ENCODE data around the gene MEI4.

The MEI4 gene

DNA sequence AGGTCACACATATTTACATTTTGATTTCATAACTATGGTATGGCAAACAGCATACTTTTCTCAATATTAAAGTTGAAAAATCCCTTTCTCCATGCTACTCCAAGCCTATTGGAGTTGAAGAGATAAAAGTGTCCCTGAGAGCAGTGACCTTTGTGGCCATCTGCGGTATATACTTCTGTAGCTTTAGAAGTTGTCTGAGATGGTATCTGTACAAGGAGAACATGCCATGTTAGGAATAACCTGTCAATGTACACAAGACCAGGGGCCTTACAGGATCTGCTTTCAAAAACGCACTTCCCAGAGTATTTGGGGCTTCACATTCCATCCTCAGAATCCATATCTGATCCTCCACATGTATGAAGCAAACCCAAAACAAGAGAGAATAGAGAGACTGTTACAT lies 226.7 kb downstream of the MEI4 start:
- Mint-ChIP-seq H3K9me3 (peaks cover 10% of the 10 kb centered on the region), H3K27me3 (no peaks in the 10 kb centered on the region), H3K27ac (no peak overlapping the region), H3K36me3 (ENCODE audit: low read depth) (no peaks in the 10 kb centered on the region), H3K4me3 (no peak overlapping the region), H3K4me1 (ENCODE audit: low read depth) (no peaks in the 10 kb centered on the region)
- intact Hi-C loops (cut with micrococcal nuclease): no loop called here

DNA sequence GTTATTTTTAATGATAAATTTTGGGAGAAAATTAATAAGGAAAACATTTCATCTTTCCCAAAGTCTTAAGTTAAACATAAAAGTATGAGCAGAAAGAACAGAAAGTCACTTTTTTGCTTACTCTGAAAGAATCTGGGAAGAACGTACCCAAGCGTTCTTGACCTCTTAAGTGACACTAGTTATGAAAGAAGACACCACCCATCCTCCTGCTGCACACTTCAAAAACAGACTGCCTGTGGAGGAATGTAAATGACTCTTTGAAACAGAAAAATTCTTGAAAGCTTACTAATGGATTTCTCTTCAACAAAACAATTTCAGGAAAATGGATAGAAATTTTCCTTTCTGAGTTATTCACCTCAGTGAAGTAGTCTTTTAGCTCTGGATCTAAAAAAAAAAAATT lies 227.7 kb downstream of the MEI4 start:
- Mint-ChIP-seq H3K4me1 (ENCODE audit: low read depth) (no peaks in the 10 kb centered on the region), H3K9me3 (peaks cover under 1% of the 10 kb centered on the region), H3K4me3 (no peak overlapping the region), H3K27ac (no peak overlapping the region), H3K27me3 (no peaks in the 10 kb centered on the region), H3K36me3 (ENCODE audit: low read depth) (no peaks in the 10 kb centered on the region)
- intact Hi-C loops (cut with micrococcal nuclease): no loop called here

DNA sequence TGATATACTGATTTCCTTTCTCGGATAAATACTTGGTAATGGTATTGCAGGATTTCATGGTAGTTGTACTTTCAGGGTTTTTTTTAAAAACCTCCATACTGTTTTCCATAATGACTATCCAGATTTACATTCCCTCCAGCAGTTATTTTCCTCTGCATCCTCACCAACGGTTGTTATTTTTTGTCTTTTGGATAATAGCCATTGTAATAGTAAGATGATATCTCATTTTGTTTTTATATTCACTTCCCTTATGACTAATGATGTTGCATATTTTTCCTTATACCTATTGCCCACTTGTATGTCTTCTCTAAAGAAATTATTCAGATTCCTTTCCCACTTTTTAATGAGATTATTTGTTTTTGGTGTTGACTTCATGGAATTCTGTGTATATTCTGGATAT lies 231.0 kb downstream of the MEI4 start:
- H3K9me3 Mint-ChIP-seq: peaks cover 29% of the 10 kb centered on the region
- H3K27ac Mint-ChIP-seq: no peak overlapping the region
- no peaks in the 10 kb centered on the region for H3K27me3 Mint-ChIP-seq

DNA sequence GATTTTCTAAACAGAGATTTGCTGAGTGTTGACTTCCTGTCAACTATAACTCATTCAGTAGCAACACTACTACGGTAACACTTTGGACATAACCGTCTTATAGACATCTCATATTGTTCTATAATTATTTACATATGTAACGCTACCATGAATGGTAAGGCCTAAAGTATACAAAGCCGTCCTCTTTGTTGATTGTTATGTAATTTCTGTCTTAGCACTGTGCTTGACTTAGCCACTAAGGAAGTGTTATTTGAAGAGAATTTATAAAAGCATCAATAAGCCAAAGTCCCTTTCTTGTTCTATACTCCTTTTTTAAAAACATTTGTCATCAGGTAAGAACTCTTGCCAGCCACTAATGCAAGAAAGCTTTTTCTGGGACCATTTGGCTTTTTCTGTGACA lies 240.6 kb downstream of the MEI4 start:
- H3K4me1 Mint-ChIP-seq (ENCODE audit: low read depth): no peaks in the 10 kb centered on the region
- intact Hi-C loops (cut with micrococcal nuclease): no loop called here

More for the DNA sequence above, 231.0 kb downstream of the MEI4 start:
- no peaks in the 10 kb centered on the region for H3K4me1 Mint-ChIP-seq (ENCODE audit: low read depth)
- no peaks in the 10 kb centered on the region for H3K36me3 Mint-ChIP-seq (ENCODE audit: low read depth)
- intact Hi-C loops (cut with micrococcal nuclease): no loop called here
- H3K4me3 Mint-ChIP-seq: no peak overlapping the region

DNA sequence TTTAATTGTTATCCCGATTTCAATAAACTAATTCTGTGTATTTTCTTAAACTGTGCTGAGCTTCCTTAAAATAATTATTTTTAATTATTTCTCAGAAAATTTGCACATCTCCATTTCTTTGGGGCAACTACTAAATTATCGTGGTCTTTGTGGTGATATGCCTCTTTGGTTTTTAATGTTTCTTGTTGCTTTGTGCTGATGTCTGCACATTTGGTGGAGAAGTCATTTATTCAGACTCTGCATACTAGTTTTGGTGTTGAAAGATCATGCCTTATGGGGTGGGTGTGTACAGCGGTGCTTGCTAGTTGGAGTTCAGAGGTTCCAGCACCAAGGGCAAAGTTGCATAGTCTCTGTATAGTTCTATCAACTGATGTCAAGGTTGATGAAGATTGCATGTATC lies 253.2 kb downstream of the MEI4 start:
- intact Hi-C loops (cut with micrococcal nuclease): no loop called here
- H3K4me1 Mint-ChIP-seq (ENCODE audit: low read depth): no peaks in the 10 kb centered on the region
- H3K36me3 Mint-ChIP-seq (ENCODE audit: low read depth): no peaks in the 10 kb centered on the region
- H3K4me3 Mint-ChIP-seq: no peak overlapping the region
- peaks cover 59% of the 10 kb centered on the region for H3K9me3 Mint-ChIP-seq
- H3K27ac Mint-ChIP-seq: no peak overlapping the region
- no peaks in the 10 kb centered on the region for H3K27me3 Mint-ChIP-seq

More for the DNA sequence above, 240.6 kb downstream of the MEI4 start:
- Mint-ChIP-seq H3K36me3 (ENCODE audit: low read depth) (no peaks in the 10 kb centered on the region), H3K27me3 (no peaks in the 10 kb centered on the region), H3K9me3 (peaks cover 50% of the 10 kb centered on the region), H3K27ac (no peak overlapping the region), H3K4me3 (no peak overlapping the region)

DNA sequence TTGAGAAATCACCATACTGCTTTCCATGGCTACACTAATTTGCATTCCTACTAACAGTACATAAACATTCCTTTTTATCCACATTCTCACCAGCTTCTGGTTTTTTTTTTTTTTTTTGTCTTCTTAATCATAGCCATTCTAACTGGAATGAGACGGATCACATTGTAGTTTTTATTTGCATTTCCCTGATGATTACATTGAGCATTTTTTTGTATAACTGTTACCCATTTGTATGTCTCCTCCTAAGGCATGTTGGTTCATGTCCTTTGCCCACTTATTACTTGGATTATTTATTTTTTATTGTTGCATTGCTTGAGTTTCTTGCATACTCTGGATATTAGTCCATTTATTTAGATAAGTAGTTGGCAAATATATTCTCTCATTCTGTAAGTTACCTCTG lies 258.0 kb downstream of the MEI4 start:
- intact Hi-C loops (cut with micrococcal nuclease): no loop called here
- no peaks in the 10 kb centered on the region for H3K27me3 Mint-ChIP-seq
- H3K4me3 Mint-ChIP-seq: no peak overlapping the region
- H3K4me1 Mint-ChIP-seq (ENCODE audit: low read depth): no peaks in the 10 kb centered on the region
- H3K27ac Mint-ChIP-seq: no peak overlapping the region
- peaks cover 80% of the 10 kb centered on the region for H3K9me3 Mint-ChIP-seq
- H3K36me3 Mint-ChIP-seq (ENCODE audit: low read depth): no peaks in the 10 kb centered on the region

DNA sequence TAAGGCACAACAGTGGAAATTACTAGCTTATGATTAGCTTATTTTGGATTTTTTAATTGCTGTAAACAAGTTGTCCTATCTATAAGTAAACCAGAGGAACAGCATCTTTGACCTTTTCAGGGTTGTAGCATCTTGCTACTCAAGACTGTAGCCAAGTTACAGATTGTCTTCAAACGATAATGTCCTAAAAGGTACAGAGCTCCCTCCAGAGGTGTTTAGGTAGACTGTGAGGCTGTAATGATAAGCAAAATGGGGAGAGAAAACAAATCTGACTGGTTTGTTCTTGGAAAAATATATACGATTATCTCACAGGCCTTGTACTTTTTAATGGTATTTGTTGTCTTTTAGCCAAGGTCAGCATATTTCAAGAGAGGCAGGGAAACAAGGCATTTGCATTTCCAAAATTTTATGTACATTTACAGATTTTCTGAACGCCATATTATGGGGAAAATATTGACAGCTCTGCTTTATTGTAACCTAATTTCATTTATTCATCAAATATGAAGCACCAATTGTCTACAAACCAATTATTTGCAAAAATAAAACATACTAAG lies 273.4 kb downstream of the MEI4 start:
- Mint-ChIP-seq H3K27me3 (no peaks in the 10 kb centered on the region), H3K4me1 (ENCODE audit: low read depth) (no peaks in the 10 kb centered on the region), H3K27ac (no peak overlapping the region), H3K4me3 (no peak overlapping the region), H3K9me3 (no peaks in the 10 kb centered on the region), H3K36me3 (ENCODE audit: low read depth) (no peaks in the 10 kb centered on the region)
- intact Hi-C loops (cut with micrococcal nuclease): no loop called here

DNA sequence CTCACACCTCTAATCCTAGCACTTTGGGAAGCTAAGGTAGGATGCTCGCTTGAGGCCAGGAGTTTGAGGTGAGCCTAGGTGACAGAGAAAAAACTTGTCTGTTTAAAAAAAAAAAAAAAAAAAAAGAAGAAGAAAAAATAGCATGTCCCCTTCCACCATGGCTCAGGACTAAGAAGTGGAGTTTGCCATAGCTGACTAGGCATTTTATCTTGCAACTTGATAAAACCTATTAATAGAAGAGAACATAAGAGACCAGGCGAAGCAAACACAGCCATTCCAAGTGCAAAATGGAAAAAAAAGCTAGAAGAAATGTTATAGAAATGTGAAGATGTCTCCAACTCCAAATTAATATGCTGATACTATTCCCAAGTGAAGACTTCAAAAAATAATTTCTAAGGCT lies 277.5 kb downstream of the MEI4 start:
- Mint-ChIP-seq H3K27me3 (no peaks in the 10 kb centered on the region), H3K4me1 (ENCODE audit: low read depth) (no peaks in the 10 kb centered on the region), H3K4me3 (no peak overlapping the region), H3K36me3 (ENCODE audit: low read depth) (no peaks in the 10 kb centered on the region), H3K9me3 (no peaks in the 10 kb centered on the region), H3K27ac (no peak overlapping the region)
- intact Hi-C loops (cut with micrococcal nuclease): no loop called here

DNA sequence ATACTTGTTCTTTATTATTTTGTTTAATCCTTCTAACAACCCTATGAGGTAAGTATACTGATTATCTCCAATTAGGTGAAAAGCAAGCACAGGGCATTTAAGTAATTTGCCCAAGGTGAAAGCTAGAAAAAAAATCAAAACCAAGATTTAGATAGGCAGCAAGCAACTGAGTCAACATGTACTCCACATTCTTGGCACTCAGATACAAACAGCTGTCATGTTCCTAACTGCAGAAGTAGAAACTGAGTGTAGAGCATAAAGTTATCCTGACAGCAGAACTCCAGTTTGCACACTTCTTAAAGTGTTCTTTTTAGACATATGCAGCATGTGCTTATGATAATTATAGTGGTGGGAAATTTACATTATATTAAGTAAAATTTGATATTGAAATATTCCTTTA lies 278.1 kb downstream of the MEI4 start:
- no peaks in the 10 kb centered on the region for H3K27me3 Mint-ChIP-seq
- no peaks in the 10 kb centered on the region for H3K4me1 Mint-ChIP-seq (ENCODE audit: low read depth)
- no peak overlapping the region for H3K27ac Mint-ChIP-seq

DNA sequence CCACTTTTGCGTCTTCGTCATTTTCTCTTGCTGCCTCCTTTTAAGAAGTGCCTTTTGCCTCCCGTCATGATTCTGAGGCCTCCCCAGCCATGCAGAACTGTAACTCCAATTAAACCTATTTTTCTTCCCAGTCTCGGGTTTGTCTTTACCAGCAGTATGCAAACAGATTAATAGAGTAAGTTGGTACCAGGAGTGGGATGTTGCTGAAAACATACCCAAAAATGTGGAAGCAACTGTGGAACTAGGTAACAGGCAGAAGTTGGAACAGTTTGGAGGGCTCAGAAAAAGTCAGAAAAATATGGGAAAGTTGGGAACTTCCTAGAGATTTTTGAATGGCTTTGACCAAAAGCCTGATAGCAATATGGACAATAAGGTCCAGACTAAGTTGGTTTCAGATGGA lies 309.2 kb downstream of the MEI4 start:
- H3K4me1 Mint-ChIP-seq (ENCODE audit: low read depth): no peaks in the 10 kb centered on the region
- H3K36me3 Mint-ChIP-seq (ENCODE audit: low read depth): no peaks in the 10 kb centered on the region
- no peak overlapping the region for H3K4me3 Mint-ChIP-seq
- H3K27ac Mint-ChIP-seq: no peak overlapping the region
- intact Hi-C loops (cut with micrococcal nuclease): no loop called here
- H3K9me3 Mint-ChIP-seq: peaks cover 51% of the 10 kb centered on the region
- no peaks in the 10 kb centered on the region for H3K27me3 Mint-ChIP-seq

More for the DNA sequence above, 278.1 kb downstream of the MEI4 start:
- Mint-ChIP-seq H3K36me3 (ENCODE audit: low read depth) (no peaks in the 10 kb centered on the region), H3K4me3 (no peak overlapping the region), H3K9me3 (no peaks in the 10 kb centered on the region)
- intact Hi-C loops (cut with micrococcal nuclease): no loop called here

DNA sequence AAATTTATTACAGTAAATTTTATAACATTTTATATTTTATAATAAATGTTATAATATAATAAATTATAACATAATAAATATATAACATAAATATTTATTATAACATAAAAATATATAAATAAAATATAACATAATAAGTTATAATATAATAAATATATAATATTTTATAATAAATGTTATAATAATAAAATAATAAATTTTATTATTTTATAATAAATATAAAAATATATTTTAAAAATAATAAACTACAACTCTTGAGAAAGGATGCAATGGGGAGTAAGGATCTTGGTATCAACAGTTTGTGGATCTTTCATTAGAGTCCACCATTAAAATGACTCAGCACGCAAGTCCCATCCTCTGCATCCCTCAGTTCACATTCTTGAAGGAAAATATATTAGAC lies 312.6 kb downstream of the MEI4 start:
- intact Hi-C loops (cut with micrococcal nuclease): no loop called here
- Mint-ChIP-seq H3K9me3 (peaks cover 48% of the 10 kb centered on the region), H3K4me3 (no peak overlapping the region), H3K27me3 (no peaks in the 10 kb centered on the region), H3K27ac (no peak overlapping the region), H3K4me1 (ENCODE audit: low read depth) (no peaks in the 10 kb centered on the region), H3K36me3 (ENCODE audit: low read depth) (no peaks in the 10 kb centered on the region)

DNA sequence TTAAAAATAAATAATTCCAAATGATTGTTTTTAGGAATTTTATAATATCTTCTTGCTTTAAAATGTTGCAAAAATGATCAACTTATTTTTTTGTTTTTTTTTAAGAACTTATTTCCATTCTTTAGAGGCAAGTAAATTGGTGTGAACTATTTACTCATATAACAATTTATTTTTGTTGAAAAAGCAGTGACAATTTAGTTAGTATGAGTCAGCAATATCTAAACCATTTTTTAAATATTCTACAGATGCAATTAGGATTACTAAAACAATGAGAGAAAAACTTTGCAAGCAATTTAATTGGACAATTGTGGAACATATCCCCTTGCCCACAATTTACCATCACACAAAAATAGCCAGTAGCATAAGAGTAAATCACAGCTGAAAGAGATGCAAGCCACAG lies 319.5 kb downstream of the MEI4 start:
- intact Hi-C loops (cut with micrococcal nuclease): no loop called here
- Mint-ChIP-seq H3K36me3 (ENCODE audit: low read depth) (no peaks in the 10 kb centered on the region), H3K27me3 (no peaks in the 10 kb centered on the region), H3K4me1 (ENCODE audit: low read depth) (no peaks in the 10 kb centered on the region), H3K27ac (no peak overlapping the region), H3K4me3 (no peak overlapping the region), H3K9me3 (peaks cover 37% of the 10 kb centered on the region)
